ENCODE data around the gene CD52. TPM values are rescaled to one million over a fixed set of nuclear protein-coding genes. Genes with fewer than 3 reads are reported as not detected.
A peak's percentile ranks its signal among the peaks of the same experiment; 100 is the strongest.

Gene CD52
- total and polyA plus RNA-seq, 12 donors, result 2.5 to 239 (median 5.6) TPM; not detected in 2

GRCh38 chr1:26335774-26336476, 18.2 kb downstream of the CD52 start:
- DNase-seq, result peak in 1 of 7 donors; percentile 70
- peaks cover 0 to 13% of the 10 kb centered on the region in 2 donors for H3K4me1 ChIP-seq (replicated peaks in 1 of 2)
- no peak overlapping the region for H3K27ac ChIP-seq
- WGBS, 4 donors, result 4 to 6% (median 5%) methylated on average over 33 to 41 of the region's 41 CpGs
- H3K36me3 ChIP-seq (replicated peaks in 1 of 2), result no peaks in the 10 kb centered on the region
- H3K4me3 ChIP-seq, result peak overlapping the region in 1 of 4 donors; percentile 54
- no peaks in the 10 kb centered on the region for H3K9me3 ChIP-seq (replicated peaks in 1 of 3)
- TF ChIP-seq, protein P1, sequence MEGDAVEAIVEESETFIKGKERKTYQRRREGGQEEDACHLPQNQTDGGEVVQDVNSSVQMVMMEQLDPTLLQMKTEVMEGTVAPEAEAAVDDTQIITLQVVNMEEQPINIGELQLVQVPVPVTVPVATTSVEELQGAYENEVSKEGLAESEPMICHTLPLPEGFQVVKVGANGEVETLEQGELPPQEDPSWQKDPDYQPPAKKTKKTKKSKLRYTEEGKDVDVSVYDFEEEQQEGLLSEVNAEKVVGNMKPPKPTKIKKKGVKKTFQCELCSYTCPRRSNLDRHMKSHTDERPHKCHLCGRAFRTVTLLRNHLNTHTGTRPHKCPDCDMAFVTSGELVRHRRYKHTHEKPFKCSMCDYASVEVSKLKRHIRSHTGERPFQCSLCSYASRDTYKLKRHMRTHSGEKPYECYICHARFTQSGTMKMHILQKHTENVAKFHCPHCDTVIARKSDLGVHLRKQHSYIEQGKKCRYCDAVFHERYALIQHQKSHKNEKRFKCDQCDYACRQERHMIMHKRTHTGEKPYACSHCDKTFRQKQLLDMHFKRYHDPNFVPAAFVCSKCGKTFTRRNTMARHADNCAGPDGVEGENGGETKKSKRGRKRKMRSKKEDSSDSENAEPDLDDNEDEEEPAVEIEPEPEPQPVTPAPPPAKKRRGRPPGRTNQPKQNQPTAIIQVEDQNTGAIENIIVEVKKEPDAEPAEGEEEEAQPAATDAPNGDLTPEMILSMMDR (IDR thresholded peaks at IDR 0.05), result no peak
- TF ChIP-seq POLR2A (IDR thresholded peaks at IDR 0.05), result no peak
- H3K27me3 ChIP-seq, result peaks cover 15% of the 10 kb centered on the region
- intact Hi-C loops (cut with DNase I), result no loop called here

DNA sequence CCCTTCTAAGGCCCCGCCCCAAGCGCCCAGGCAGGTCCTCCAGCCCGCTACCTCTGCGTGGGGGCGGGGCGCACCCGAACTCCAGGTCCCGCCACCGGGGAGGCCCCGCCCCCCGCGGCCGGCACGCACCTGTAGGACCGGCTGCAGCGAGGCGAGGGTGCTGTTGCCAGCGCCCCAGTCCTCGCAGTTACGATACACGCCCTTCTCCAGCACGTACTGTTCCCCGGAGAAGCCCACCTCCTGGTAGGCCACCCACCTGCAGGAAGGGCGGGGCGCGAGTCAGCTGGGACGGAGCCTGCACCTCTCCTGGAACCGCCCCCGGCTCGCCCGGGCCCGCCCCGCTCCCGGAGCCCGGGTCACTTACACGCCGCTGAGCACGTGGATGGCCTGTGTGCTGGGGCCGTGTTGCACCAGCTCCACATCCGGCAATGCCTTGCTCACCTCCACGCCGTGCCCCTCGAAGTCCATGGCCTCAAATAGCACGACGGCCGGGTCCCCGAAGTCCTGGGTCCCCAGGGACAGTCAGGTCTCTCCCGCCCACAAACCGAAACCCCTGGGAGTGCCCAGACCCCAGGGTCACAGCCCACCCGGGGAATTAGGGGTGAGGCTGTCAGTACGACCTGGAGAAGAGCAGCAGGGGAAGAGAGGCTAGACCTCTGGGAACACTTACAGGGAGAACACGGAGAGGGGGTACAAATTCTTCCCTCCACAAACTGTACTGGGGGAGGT, 18.9 kb downstream of the CD52 start:
- no peaks in the 10 kb centered on the region for H3K9me3 ChIP-seq (replicated peaks in 1 of 3)
- peak in 6 of 7 donors; percentile 46 to 75 (median 73) for DNase-seq
- intact Hi-C loops (cut with DNase I), result no loop called here
- no peak overlapping the region for H3K27ac ChIP-seq
- H3K36me3 ChIP-seq (replicated peaks in 1 of 2), result no peaks in the 10 kb centered on the region
- H3K4me1 ChIP-seq (replicated peaks in 1 of 2), result peaks cover 0 to 13% of the 10 kb centered on the region in 2 donors
- TF ChIP-seq, protein P1 (IDR thresholded peaks at IDR 0.05), result no peak
- no peak for TF ChIP-seq POLR2A (IDR thresholded peaks at IDR 0.05)
- 11 to 83% (median 38%) methylated on average over 2 to 52 of the region's 52 CpGs for WGBS, 4 donors
- peak overlapping the region in 1 of 4 donors; percentile 54 for H3K4me3 ChIP-seq
- H3K27me3 ChIP-seq, result peaks cover 15% of the 10 kb centered on the region

GRCh38 chr1:26337206-26337535, 19.4 kb downstream of the CD52 start:
- intact Hi-C loops (cut with DNase I), result no loop called here
- H3K9me3 ChIP-seq (replicated peaks in 1 of 3), result no peaks in the 10 kb centered on the region
- H3K27ac ChIP-seq, result no peak overlapping the region
- peaks cover 0 to 13% of the 10 kb centered on the region in 2 donors for H3K4me1 ChIP-seq (replicated peaks in 1 of 2)
- TF ChIP-seq, protein P1 (IDR thresholded peaks at IDR 0.05), result no peak
- no peak for TF ChIP-seq POLR2A (IDR thresholded peaks at IDR 0.05)
- H3K36me3 ChIP-seq (replicated peaks in 1 of 2), result no peaks in the 10 kb centered on the region
- 89 to 92% (median 92%) methylated on average over 5 to 7 of the region's 7 CpGs for WGBS, 4 donors
- no peak overlapping the region for H3K4me3 ChIP-seq
- H3K27me3 ChIP-seq, result peaks cover 15% of the 10 kb centered on the region
- no peak for DNase-seq

DNA sequence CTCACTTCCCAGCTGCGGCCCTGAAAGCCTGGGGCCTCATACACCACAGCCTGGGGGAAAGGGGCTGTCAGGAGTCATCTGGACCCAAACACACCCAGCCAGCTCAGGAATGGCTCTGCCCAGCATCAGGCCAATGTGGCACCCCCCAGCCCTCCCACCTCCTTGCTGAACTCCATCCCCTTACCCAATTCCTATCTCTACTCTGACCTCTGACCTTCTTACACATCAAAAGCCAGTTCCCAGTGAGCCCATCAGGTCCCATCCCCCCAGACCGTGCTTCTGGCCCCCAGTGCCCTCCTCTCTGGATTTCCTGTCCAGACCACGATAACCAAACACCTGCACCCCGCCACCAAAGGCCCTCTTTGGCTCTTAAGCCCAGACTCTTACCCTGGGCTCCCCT, 19.9 kb downstream of the CD52 start:
- Histone ChIP-seq H3K27me3 (peaks cover 15% of the 10 kb centered on the region), H3K4me1 (replicated peaks in 1 of 2) (peaks cover 0 to 13% of the 10 kb centered on the region in 2 donors), H3K36me3 (replicated peaks in 1 of 2) (no peaks in the 10 kb centered on the region), H3K9me3 (replicated peaks in 1 of 3) (no peaks in the 10 kb centered on the region), H3K4me3 (no peak overlapping the region), H3K27ac (no peak overlapping the region)
- TF ChIP-seq, protein P1 (IDR thresholded peaks at IDR 0.05), result no peak
- no peak for TF ChIP-seq POLR2A (IDR thresholded peaks at IDR 0.05)
- DNase-seq, result no peak
- WGBS, 4 donors, result 73 to 84% (median 78%) methylated on average over 4 of the region's 4 CpGs
- intact Hi-C loops (cut with DNase I), result no loop called here

All from adrenal gland (tissue), 12 donors.